OCI-LY1 (cell line): ENCODE measurements around the gene UGT1A4.

ENCODE experiments used
- EZH2 ChIP-seq: fragments of 200-600 bp; sonication (generic), shearing (Covaris generic); IDR thresholded peaks from 2 replicates; pipeline ENCODE4 v1.8.0; 2017; ENCODE audit warnings: borderline replicate concordance, mixed run types, mild to moderate bottlenecking, antibody characterized with exemption, low read length, moderate library complexity, mixed read lengths
- TF ChIP-seq, protein P1 (sequence below): fragments of 200-600 bp; sonication (generic), shearing (Covaris generic); IDR thresholded peaks from 2 replicates; pipeline ENCODE4 v1.5.1; 2017; ENCODE audit warnings: mild to moderate bottlenecking, antibody characterized with exemption, low read length, moderate library complexity, mixed read lengths

DNA sequence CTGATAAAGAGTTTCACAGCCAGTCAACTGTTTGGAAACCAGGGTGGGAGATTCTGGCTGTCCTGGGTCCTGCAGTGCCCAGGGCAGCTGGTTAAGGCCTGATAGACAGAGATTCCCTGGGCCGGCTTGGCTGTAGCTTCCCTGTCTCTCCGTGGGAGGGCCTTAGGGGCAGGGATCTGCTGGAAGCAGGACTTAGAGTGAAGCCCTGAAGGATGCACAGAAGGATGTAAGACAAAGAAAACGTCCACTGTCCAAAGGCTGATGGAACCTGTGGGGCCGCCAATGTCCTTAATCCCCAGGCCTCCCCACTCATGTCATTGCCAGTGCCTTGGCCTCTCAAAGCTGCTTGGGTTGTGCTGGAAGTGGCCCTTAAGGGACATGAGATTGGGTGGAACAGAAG, 92.6 kb downstream of the UGT1A4 start:
- TF ChIP-seq EZH2: no peak
- TF ChIP-seq, protein P1, sequence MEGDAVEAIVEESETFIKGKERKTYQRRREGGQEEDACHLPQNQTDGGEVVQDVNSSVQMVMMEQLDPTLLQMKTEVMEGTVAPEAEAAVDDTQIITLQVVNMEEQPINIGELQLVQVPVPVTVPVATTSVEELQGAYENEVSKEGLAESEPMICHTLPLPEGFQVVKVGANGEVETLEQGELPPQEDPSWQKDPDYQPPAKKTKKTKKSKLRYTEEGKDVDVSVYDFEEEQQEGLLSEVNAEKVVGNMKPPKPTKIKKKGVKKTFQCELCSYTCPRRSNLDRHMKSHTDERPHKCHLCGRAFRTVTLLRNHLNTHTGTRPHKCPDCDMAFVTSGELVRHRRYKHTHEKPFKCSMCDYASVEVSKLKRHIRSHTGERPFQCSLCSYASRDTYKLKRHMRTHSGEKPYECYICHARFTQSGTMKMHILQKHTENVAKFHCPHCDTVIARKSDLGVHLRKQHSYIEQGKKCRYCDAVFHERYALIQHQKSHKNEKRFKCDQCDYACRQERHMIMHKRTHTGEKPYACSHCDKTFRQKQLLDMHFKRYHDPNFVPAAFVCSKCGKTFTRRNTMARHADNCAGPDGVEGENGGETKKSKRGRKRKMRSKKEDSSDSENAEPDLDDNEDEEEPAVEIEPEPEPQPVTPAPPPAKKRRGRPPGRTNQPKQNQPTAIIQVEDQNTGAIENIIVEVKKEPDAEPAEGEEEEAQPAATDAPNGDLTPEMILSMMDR: no peak
